HEK293T (cell line): ENCODE data around the gene SAMD10.

Experiments used
- BHLHE40 ChIP-seq: fragments of 450-650 bp; IDR thresholded peaks from 2 replicates; pipeline ENCODE4 v1.6.1; 2016; ENCODE audit warnings: mild to moderate bottlenecking, moderate library complexity, borderline replicate concordance
- CTBP1 ChIP-seq: fragments of 450-650 bp; IDR thresholded peaks from 2 replicates; pipeline ENCODE4 v1.6.1; 2016; ENCODE audit warnings: borderline replicate concordance
- ELF4 ChIP-seq: fragments of 450-650 bp; IDR thresholded peaks from 2 replicates; pipeline ENCODE4 v1.6.1; 2017; ENCODE audit warnings: antibody characterized with exemption
- FOXK2 ChIP-seq: fragments of 450-650 bp; IDR thresholded peaks from 2 replicates; pipeline ENCODE4 v1.6.1; 2016; ENCODE audit warnings: mild to moderate bottlenecking
- FOXM1 ChIP-seq: fragments of 450-650 bp; IDR thresholded peaks from 2 replicates; pipeline ENCODE4 v1.6.1; 2017; ENCODE audit warnings: mild to moderate bottlenecking, borderline replicate concordance
- HDGF ChIP-seq: fragments of 450-650 bp; IDR thresholded peaks from 2 replicates; pipeline ENCODE4 v1.6.1; 2017; ENCODE audit warnings: antibody characterized with exemption, borderline replicate concordance
- L3MBTL2 ChIP-seq: fragments of 450-650 bp; conservative IDR thresholded peaks from 2 replicates; pipeline ENCODE4 v1.6.1; 2016; ENCODE audit warnings: mild to moderate bottlenecking
- LEF1 ChIP-seq: fragments of 450-650 bp; IDR thresholded peaks from 2 replicates; pipeline ENCODE4 v1.6.1; 2017; ENCODE audit warnings: mild to moderate bottlenecking, borderline replicate concordance
- SP1 ChIP-seq: fragments of 450-650 bp; IDR thresholded peaks from 2 replicates; pipeline ENCODE4 v1.6.1; 2017
- SUZ12 ChIP-seq: fragments of 450-650 bp; IDR thresholded peaks from 2 replicates; pipeline ENCODE4 v1.6.1; 2016; ENCODE audit warnings: mild to moderate bottlenecking
- TARDBP ChIP-seq: fragments of 450-650 bp; IDR thresholded peaks from 2 replicates; pipeline ENCODE4 v1.6.1; 2016
- ZNF384 ChIP-seq: fragments of 450-650 bp; IDR thresholded peaks from 2 replicates; pipeline ENCODE4 v1.6.1; 2016

- TF ChIP-seq SP1 (no peak), SUZ12 (no peak), FOXK2 (no peak), FOXM1 (no peak), TARDBP (no peak), HDGF (no peak), L3MBTL2 (no peak), BHLHE40 (no peak), ELF4 (no peak), ZNF384 (no peak), CTBP1 (no peak), LEF1 (no peak)
These were observed 15.6 kb downstream of the SAMD10 start for GRCh38 chr20:63963784-63964301.
